MM.1S (cell line): ENCODE data around the gene GHRH.

Experiments used
- DNase-seq: peaks from one replicate; pipeline ENCODE4 v3.0.0-alpha.2; 2015
- H2AFZ ChIP-seq: fragments of 300-600 bp; sonication (generic); 2 replicates; pipeline ENCODE4 v1.6.0; 2016; ENCODE audit warnings: antibody characterized with exemption, low read length
- H3F3A ChIP-seq: fragments of 300-600 bp; sonication (generic); 2 replicates; pipeline ENCODE4 v1.6.1; 2016; ENCODE audit warnings: mild to moderate bottlenecking, antibody characterized with exemption, low read length, moderate library complexity, mixed read lengths; ENCODE audit not compliant: insufficient read depth
- H3K27ac ChIP-seq: fragments of 300-600 bp; sonication (generic); 2 replicates; pipeline ENCODE4 v1.5.1; 2016; ENCODE audit warnings: mild to moderate bottlenecking, low read length
- H3K27me3 ChIP-seq: fragments of 300-600 bp; sonication (generic); replicated peaks from 2 replicates; pipeline ENCODE4 v1.6.0; 2016; ENCODE audit warnings: low read length; ENCODE audit not compliant: insufficient read depth
- H3K36me3 ChIP-seq: fragments of 300-600 bp; sonication (generic); replicated peaks from 2 replicates; pipeline ENCODE4 v1.6.1; 2016; ENCODE audit warnings: mild to moderate bottlenecking, low read length, mixed read lengths; ENCODE audit not compliant: insufficient read depth
- H3K4me1 ChIP-seq: fragments of 300-600 bp; sonication (generic); 2 replicates; pipeline ENCODE4 v1.6.1; 2016; ENCODE audit warnings: low read length, mixed read lengths
- H3K4me2 ChIP-seq: fragments of 300-600 bp; sonication (generic); 2 replicates; pipeline ENCODE4 v1.6.0; 2016; ENCODE audit warnings: low read depth, low read length
- H3K4me3 ChIP-seq: fragments of 300-600 bp; sonication (generic); 2 replicates; pipeline ENCODE4 v1.5.1; 2016; ENCODE audit warnings: low read length, mixed read lengths
- H3K79me2 ChIP-seq: fragments of 300-600 bp; sonication (generic); 2 replicates; pipeline ENCODE4 v1.6.1; 2016; ENCODE audit warnings: mixed run types, low read length, mixed read lengths
- H3K9ac ChIP-seq: fragments of 300-600 bp; sonication (generic); 2 replicates; pipeline ENCODE4 v1.6.1; 2016; ENCODE audit warnings: low read length, mixed read lengths
- H3K9me2 ChIP-seq: fragments of 300-600 bp; sonication (generic); replicated peaks from 2 replicates; pipeline ENCODE4 v1.6.1; 2016; ENCODE audit warnings: mild to moderate bottlenecking, low read length, mixed read lengths; ENCODE audit not compliant: insufficient read depth
- H3K9me3 ChIP-seq: fragments of 300-600 bp; sonication (generic); replicated peaks from 2 replicates; pipeline ENCODE4 v1.6.1; 2016; ENCODE audit warnings: mild to moderate bottlenecking, low read length, mixed read lengths; ENCODE audit not compliant: insufficient read depth
- H4K20me1 ChIP-seq: fragments of 300-600 bp; sonication (generic); 2 replicates; pipeline ENCODE4 v1.6.1; 2016; ENCODE audit warnings: mild to moderate bottlenecking, low read length, moderate library complexity, mixed read lengths; ENCODE audit not compliant: insufficient read depth
- CTCF ChIP-seq: fragments of 300-600 bp; sonication (generic); IDR thresholded peaks from 2 replicates; pipeline ENCODE4 v1.5.1; 2016; ENCODE audit warnings: antibody characterized with exemption, low read length, mixed read lengths
- EZH2 ChIP-seq: fragments of 300-600 bp; sonication (generic); optimal IDR thresholded peaks from 2 replicates; pipeline ENCODE3; 2017; ENCODE audit warnings: low read depth, mild to moderate bottlenecking, antibody characterized with exemption, low read length, mixed read lengths
- EZH2phosphoT487 ChIP-seq: fragments of 300-600 bp; sonication (generic); IDR thresholded peaks from 2 replicates; pipeline ENCODE4 v1.6.1; 2018; ENCODE audit warnings: antibody characterized with exemption, low read length

GHRH gene

GRCh38 chr20:37273988-37274387 is 12.4 kb upstream of the GHRH start:
- no peaks in the 10 kb centered on the region for H3K36me3 ChIP-seq
- no peak overlapping the region for H3K27ac ChIP-seq
- no peak overlapping the region for H3K4me2 ChIP-seq
- peaks cover 20% of the 10 kb centered on the region for H3K4me1 ChIP-seq
- H2AFZ ChIP-seq: no peak overlapping the region
- H3F3A ChIP-seq: no peaks in the 10 kb centered on the region
- no peak for DNase-seq
- no peak overlapping the region for H3K9ac ChIP-seq
- no peaks in the 10 kb centered on the region for H3K9me2 ChIP-seq
- TF ChIP-seq EZH2phosphoT487 (no peak), CTCF (no peak), EZH2 (no peak)
- H3K4me3 ChIP-seq: no peak overlapping the region
- H3K79me2 ChIP-seq: no peaks in the 10 kb centered on the region
- no peaks in the 10 kb centered on the region for H3K9me3 ChIP-seq
- H3K27me3 ChIP-seq: no peaks in the 10 kb centered on the region
- H4K20me1 ChIP-seq: no peaks in the 10 kb centered on the region

- 0 out of 2 replicates have a peak, but pooled peaks cover 7% of the 10 kb centered on the region for H3K4me1 ChIP-seq
- H3K27me3 ChIP-seq: no peaks in the 10 kb centered on the region
- no peaks in the 10 kb centered on the region for H3K9me3 ChIP-seq
- H3K79me2 ChIP-seq: no peaks in the 10 kb centered on the region
- no peak overlapping the region for H3K4me2 ChIP-seq
- H3K4me3 ChIP-seq: no peak overlapping the region
- H3F3A ChIP-seq: no peaks in the 10 kb centered on the region
- no peaks in the 10 kb centered on the region for H3K9me2 ChIP-seq
- no peaks in the 10 kb centered on the region for H3K36me3 ChIP-seq
- DNase-seq: no peak
- no peaks in the 10 kb centered on the region for H4K20me1 ChIP-seq
- TF ChIP-seq CTCF (no peak), EZH2phosphoT487 (no peak), EZH2 (no peak)
- H3K9ac ChIP-seq: no peak overlapping the region
- no peak overlapping the region for H2AFZ ChIP-seq
- no peak overlapping the region for H3K27ac ChIP-seq
Measured at GRCh38 chr20:37271421-37271768, 9.8 kb upstream of the GHRH start.

GRCh38 chr20:37270576-37271420 is 9.2 kb upstream of the GHRH start:
- no peak overlapping the region for H3K9ac ChIP-seq
- H3K36me3 ChIP-seq: no peaks in the 10 kb centered on the region

More at GRCh38 chr20:37270576-37271420, 9.2 kb upstream of the GHRH start:
- Histone ChIP-seq H3K79me2 (no peaks in the 10 kb centered on the region), H3K4me1 (0 out of 2 replicates have a peak, but pooled peaks cover 7% of the 10 kb centered on the region), H3K9me2 (no peaks in the 10 kb centered on the region), H3K4me3 (no peak overlapping the region), H3K27me3 (no peaks in the 10 kb centered on the region), H4K20me1 (no peaks in the 10 kb centered on the region), H3F3A (no peaks in the 10 kb centered on the region), H3K9me3 (no peaks in the 10 kb centered on the region), H3K4me2 (no peak overlapping the region), H3K27ac (no peak overlapping the region), H2AFZ (0 out of 2 replicates have a peak overlapping the region, but pooled peaks have one; percentile 52)
- DNase-seq: no peak
- no peak for TF ChIP-seq CTCF
- no peak for TF ChIP-seq EZH2
- no peak for TF ChIP-seq EZH2phosphoT487
